Measurements from ENCODE around the gene LINS1.

DNA sequence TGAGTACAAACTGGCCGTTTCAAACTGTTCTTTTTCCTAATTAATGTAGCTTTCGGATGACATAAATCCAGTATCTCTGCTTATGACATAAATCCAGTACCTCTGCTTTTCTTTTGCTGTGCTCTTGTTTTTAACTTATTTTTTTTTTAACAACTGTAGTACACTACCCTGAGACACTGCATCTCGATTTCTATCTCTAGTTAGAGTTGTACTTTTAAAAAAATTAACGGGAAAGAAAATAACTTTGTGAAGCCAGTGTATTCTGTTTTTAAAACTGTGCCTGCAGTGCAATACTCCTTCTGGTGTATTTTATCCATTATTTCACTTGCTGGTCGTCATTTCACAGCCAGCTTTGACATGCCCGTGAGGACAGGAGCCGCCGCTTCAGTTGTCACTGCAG, 47.0 kb upstream of the LINS1 start:
- TF ChIP-seq POLR2AphosphoS5 (IDR thresholded peaks at IDR 0.05; ENCODE audit: low read depth, low read length) = no peak
- TF ChIP-seq CTCF (IDR thresholded peaks at IDR 0.05) = no peak
